Frontal cortex (tissue), 1 donor: ENCODE results near the gene F2RL1. TPM values are rescaled to one million over a fixed set of nuclear protein-coding genes. Genes with fewer than 3 reads are reported as not detected.

Source experiments
- small RNA-seq: library from RNA; depleted of rRNA; stranded (forward); fragments of <200 nt; gene quantifications from one replicate; pipeline ENCODE3, GENCODE V24; 2014
- total RNA-seq: library from RNA; depleted of rRNA; stranded (reverse); fragments of >200 nt; gene quantifications from one replicate; pipeline ENCODE4 v1.2.3, GENCODE V29; 2014

The F2RL1 gene
- total RNA-seq, 1 donor from 2014 or later: 1.2 TPM

Small RNA genes within 50 kb of the gene (small RNA-seq; reads per million reads assigned to genes)
- gene RN7SL208P: not detected

Other genes with a start within 250 kb of the F2RL1 start
- gene F2RL2, start 195.6 kb upstream of the F2RL1 start, total RNA-seq: under 0.01 TPM
- gene F2R, start 102.9 kb upstream of the F2RL1 start, total RNA-seq: 22.8 TPM
- gene S100Z, start 31.0 kb downstream of the F2RL1 start, total RNA-seq: not detected
- gene CRHBP, start 134.0 kb downstream of the F2RL1 start, total RNA-seq: 7.3 TPM
- gene AGGF1, start 211.4 kb downstream of the F2RL1 start, total RNA-seq: 32.6 TPM